OCI-LY7 (cell line): Measurements from ENCODE around the gene RASSF5. TPM values are rescaled to one million over a fixed set of nuclear protein-coding genes. Genes with fewer than 3 reads are reported as not detected.

Source experiments
- BruUV-seq: library from RNA; stranded (reverse); fragments of 400-500 nt; replicated peaks from 2 replicates; lab custom pipeline; 2021; lab: Mats Ljungman, UMichigan
- CTCF ChIA-PET: fragments of 300-600 bp; sonication (Branson Sonifier 250); formaldehyde crosslinking; loops from one replicate; lab custom pipeline; 2022; ENCODE audit warnings: antibody characterized with exemption; ENCODE audit not compliant: unreplicated experiment; lab: Charles Lee
- POLR2A ChIA-PET: fragments of 300-600 bp; sonication (Branson Sonifier 250); formaldehyde crosslinking; loops from one replicate; lab custom pipeline; 2022; ENCODE audit warnings: antibody characterized with exemption; lab: Charles Lee
- DNase-seq: peaks from one replicate; pipeline ENCODE4 v3.0.0-alpha.2; 2015; ENCODE audit warnings: low spot score
- H2AFZ ChIP-seq: fragments of 200-600 bp; sonication (generic), shearing (Covaris generic); 2 replicates; pipeline ENCODE4 v1.6.1; 2014; ENCODE audit warnings: mild to moderate bottlenecking, antibody characterized with exemption, low read length, moderate library complexity
- H3K27ac ChIP-seq: fragments of 200-600 bp; sonication (generic); 2 replicates; pipeline ENCODE4 v1.5.1; 2014; ENCODE audit warnings: mixed run types, low read depth, mild to moderate bottlenecking, moderate library complexity, low read length, inconsistent platforms; ENCODE audit not compliant: poor library complexity, severe bottlenecking
- H3K36me3 ChIP-seq: fragments of 200-600 bp; sonication (generic); 2 replicates; pipeline ENCODE4 v1.6.1; 2014; ENCODE audit warnings: mild to moderate bottlenecking, antibody characterized with exemption, low read length, moderate library complexity, mixed read lengths; ENCODE audit not compliant: insufficient read depth
- H3K4me1 ChIP-seq: fragments of 200-600 bp; sonication (generic); 2 replicates; pipeline ENCODE4 v1.5.1; 2014; ENCODE audit warnings: mild to moderate bottlenecking, low read length; ENCODE audit not compliant: insufficient read depth, poor library complexity, severe bottlenecking
- H3K4me2 ChIP-seq: fragments of 200-600 bp; sonication (generic); 2 replicates; pipeline ENCODE4 v1.6.1; 2014; ENCODE audit warnings: mild to moderate bottlenecking, low read length
- H3K4me3 ChIP-seq: fragments of 200-600 bp; sonication (generic); 2 replicates; pipeline ENCODE4 v1.5.1; 2014; ENCODE audit warnings: mild to moderate bottlenecking, low read depth, low read length; ENCODE audit not compliant: poor library complexity, severe bottlenecking
- H3K79me2 ChIP-seq: fragments of 200-600 bp; sonication (generic); 2 replicates; pipeline ENCODE4 v1.6.1; 2016; ENCODE audit warnings: low read depth, mild to moderate bottlenecking, low read length, moderate library complexity, mixed read lengths; ENCODE audit not compliant: insufficient read depth
- H3K9me2 ChIP-seq: fragments of 200-600 bp; sonication (generic); 2 replicates; pipeline ENCODE4 v1.6.1; 2016; ENCODE audit warnings: mild to moderate bottlenecking, low read length, mixed read lengths; ENCODE audit not compliant: insufficient read depth
- H3K9me3 ChIP-seq: fragments of 200-600 bp; sonication (generic); 2 replicates; pipeline ENCODE4 v1.6.1; 2014; ENCODE audit warnings: mild to moderate bottlenecking, mixed run types, low read length, mixed read lengths
- H4K20me1 ChIP-seq: fragments of 200-600 bp; sonication (generic); 2 replicates; pipeline ENCODE4 v1.6.1; 2014; ENCODE audit warnings: mild to moderate bottlenecking, antibody characterized with exemption, low read length, moderate library complexity, mixed read lengths; ENCODE audit not compliant: insufficient read depth
- CTCF ChIP-seq: fragments of 200-600 bp; sonication (generic); conservative IDR thresholded peaks from 2 replicates; pipeline ENCODE4 v1.5.1; 2014; ENCODE audit warnings: mild to moderate bottlenecking, antibody characterized with exemption, low read length, moderate library complexity, mixed read lengths
- EZH2phosphoT487 ChIP-seq: fragments of 200-600 bp; sonication (generic); IDR thresholded peaks from 2 replicates; pipeline ENCODE4 v1.6.1; 2018; ENCODE audit warnings: low read depth, borderline replicate concordance, mild to moderate bottlenecking, mixed run types, antibody characterized with exemption, low read length, moderate library complexity, mixed read lengths
- intact Hi-C: fragments of 100-400 bp; cut with micrococcal nuclease; formaldehyde crosslinking; loops from one replicate; pipeline ENCODE4 v1.10.0; 2022; ENCODE audit not compliant: unreplicated experiment
- total RNA-seq, 2 experiments: library from RNA; depleted of rRNA in 1 of 2; stranded (reverse); fragments of >200 nt in 1 of 2; shearing (Covaris generic) in 1 of 2; gene quantifications; 2 replicates each; pipeline ENCODE4 v1.2.3, GENCODE V29; 2014 to 2022

Gene RASSF5
- total RNA-seq, 2 experiments from 2014 or later: 19.8 to 25.7 TPM

GRCh38 chr1:206511362-206512057, 4.2 kb downstream of the RASSF5 start:
- POLR2A ChIA-PET: no interaction called here
- Histone ChIP-seq H2AFZ (no peak overlapping the region), H3K4me1 (no peaks in the 10 kb centered on the region), H3K27ac (no peak overlapping the region), H3K4me2 (no peak overlapping the region), H4K20me1 (no peaks in the 10 kb centered on the region), H3K9me3 (no peaks in the 10 kb centered on the region), H3K9me2 (no peaks in the 10 kb centered on the region), H3K79me2 (no peaks in the 10 kb centered on the region), H3K4me3 (no peak overlapping the region), H3K36me3 (no peaks in the 10 kb centered on the region)
- intact Hi-C loops: no loop called here
- CTCF ChIA-PET: no interaction called here
- no TSS peak for BruUV-seq
- DNase-seq: no peak
- TF ChIP-seq CTCF (no peak), EZH2phosphoT487 (no peak)

- ChIA-PET CTCF (no interaction called here), POLR2A (interaction anchor here (0.7 kb wide), 1 partner anchor 1698 kb away, joined by 3 read pairs; no protein-coding TSS in a partner anchor)
- Histone ChIP-seq H3K4me3 (no peak overlapping the region), H3K79me2 (no peaks in the 10 kb centered on the region), H3K9me3 (no peaks in the 10 kb centered on the region), H3K9me2 (no peaks in the 10 kb centered on the region), H3K4me1 (no peaks in the 10 kb centered on the region), H3K27ac (no peak overlapping the region), H2AFZ (no peak overlapping the region), H4K20me1 (no peaks in the 10 kb centered on the region), H3K36me3 (no peaks in the 10 kb centered on the region), H3K4me2 (no peak overlapping the region)
- intact Hi-C loops: no loop called here
- TF ChIP-seq EZH2phosphoT487 (no peak), CTCF (no peak)
- no peak for DNase-seq
- BruUV-seq: no TSS peak
Measured at GRCh38 chr1:206512058-206512850, 4.9 kb downstream of the RASSF5 start.

- H4K20me1 ChIP-seq: no peaks in the 10 kb centered on the region
- H3K4me2 ChIP-seq: no peak overlapping the region
- no peak overlapping the region for H3K27ac ChIP-seq
- no TSS peak for BruUV-seq
- POLR2A ChIA-PET: interaction anchor here (0.7 kb wide), 1 partner anchor 1698 kb away, joined by 3 read pairs; no protein-coding TSS in a partner anchor
- H3K9me2 ChIP-seq: no peaks in the 10 kb centered on the region
- H3K4me1 ChIP-seq: no peaks in the 10 kb centered on the region
- H2AFZ ChIP-seq: no peak overlapping the region
- CTCF ChIA-PET: no interaction called here
- H3K4me3 ChIP-seq: no peak overlapping the region
- TF ChIP-seq CTCF (no peak), EZH2phosphoT487 (no peak)
- intact Hi-C loops: no loop called here
- no peak for DNase-seq
- no peaks in the 10 kb centered on the region for H3K36me3 ChIP-seq
- no peaks in the 10 kb centered on the region for H3K79me2 ChIP-seq
- no peaks in the 10 kb centered on the region for H3K9me3 ChIP-seq
Measured at GRCh38 chr1:206512851-206513180, 5.5 kb downstream of the RASSF5 start.
